Nephron progenitor cell (in vitro differentiated cells): ENCODE data around the gene ARID1B.

Experiments
- DNase-seq: peaks from one replicate; pipeline ENCODE4 v3.0.0; 2021
- H3K27ac Mint-ChIP-seq: 2 replicates; pipeline ENCODE4 v1.8.0; 2021; ENCODE audit warnings: mild to moderate bottlenecking, moderate library complexity, mixed read lengths
- H3K27me3 Mint-ChIP-seq: 2 replicates; pipeline ENCODE4 v1.8.0; 2021; ENCODE audit warnings: mild to moderate bottlenecking, low read depth, mixed read lengths; ENCODE audit not compliant: poor library complexity
- H3K36me3 Mint-ChIP-seq: 2 replicates; pipeline ENCODE4 v1.8.0; 2021; ENCODE audit warnings: low read depth, mixed read lengths
- H3K4me1 Mint-ChIP-seq: 2 replicates; pipeline ENCODE4 v1.8.0; 2021; ENCODE audit warnings: mixed read lengths
- H3K4me3 Mint-ChIP-seq: 2 replicates; pipeline ENCODE4 v1.8.0; 2021; ENCODE audit warnings: mild to moderate bottlenecking, moderate library complexity, mixed read lengths
- H3K9me3 Mint-ChIP-seq: 2 replicates; pipeline ENCODE4 v1.8.0; 2021; ENCODE audit warnings: mild to moderate bottlenecking, moderate library complexity, mixed read lengths
- TF ChIP-seq, protein P1 (sequence below): fragments of 200-600 bp; sonication (generic); IDR thresholded peaks from 2 replicates; pipeline ENCODE4 v1.5.0; 2021; ENCODE audit warnings: antibody characterized with exemption

The ARID1B gene

DNA sequence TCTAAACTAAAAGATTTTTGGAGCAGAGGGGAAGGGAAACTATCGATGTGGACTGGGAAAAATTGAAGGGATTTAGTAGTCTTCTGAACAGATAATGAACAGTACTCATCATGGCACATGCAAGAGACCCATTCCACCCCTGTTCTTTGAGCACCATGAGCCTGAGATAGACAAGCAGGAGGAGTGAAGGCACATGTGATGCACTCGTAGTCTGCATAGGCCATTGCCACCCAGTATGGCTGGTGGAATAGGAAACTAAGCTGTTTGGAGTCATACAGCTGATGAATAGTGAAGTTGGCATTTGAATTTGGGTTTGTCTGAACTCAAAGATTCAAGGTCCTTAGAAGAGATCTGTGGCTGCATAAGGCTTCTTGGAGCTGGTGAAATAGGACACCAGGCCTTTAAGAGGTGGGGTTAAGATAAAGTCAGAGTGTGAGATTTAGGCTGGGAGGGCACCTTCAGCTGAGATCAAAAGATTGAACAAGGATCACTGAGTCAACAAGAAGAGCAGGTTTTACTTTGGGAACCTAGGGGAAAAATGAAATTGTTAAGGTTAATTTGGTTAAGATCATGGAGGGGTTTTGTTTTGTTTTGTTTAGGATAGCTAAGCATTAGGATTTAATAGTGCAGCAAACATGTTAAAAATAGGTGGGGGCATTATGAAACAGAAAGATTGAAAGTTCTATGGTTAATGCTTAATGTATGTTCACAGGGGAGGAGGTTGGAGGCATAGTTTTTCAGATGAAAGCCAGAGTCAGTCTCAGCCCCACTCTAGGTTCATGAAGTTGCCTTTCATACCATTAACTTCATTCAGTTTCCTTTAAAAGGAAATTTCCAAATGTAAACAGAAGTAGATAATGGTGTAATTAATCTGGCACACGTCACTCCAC lies 148.8 kb downstream of the ARID1B start:
- H3K27me3 Mint-ChIP-seq = peaks cover 3% of the 10 kb centered on the region
- TF ChIP-seq, protein P1, sequence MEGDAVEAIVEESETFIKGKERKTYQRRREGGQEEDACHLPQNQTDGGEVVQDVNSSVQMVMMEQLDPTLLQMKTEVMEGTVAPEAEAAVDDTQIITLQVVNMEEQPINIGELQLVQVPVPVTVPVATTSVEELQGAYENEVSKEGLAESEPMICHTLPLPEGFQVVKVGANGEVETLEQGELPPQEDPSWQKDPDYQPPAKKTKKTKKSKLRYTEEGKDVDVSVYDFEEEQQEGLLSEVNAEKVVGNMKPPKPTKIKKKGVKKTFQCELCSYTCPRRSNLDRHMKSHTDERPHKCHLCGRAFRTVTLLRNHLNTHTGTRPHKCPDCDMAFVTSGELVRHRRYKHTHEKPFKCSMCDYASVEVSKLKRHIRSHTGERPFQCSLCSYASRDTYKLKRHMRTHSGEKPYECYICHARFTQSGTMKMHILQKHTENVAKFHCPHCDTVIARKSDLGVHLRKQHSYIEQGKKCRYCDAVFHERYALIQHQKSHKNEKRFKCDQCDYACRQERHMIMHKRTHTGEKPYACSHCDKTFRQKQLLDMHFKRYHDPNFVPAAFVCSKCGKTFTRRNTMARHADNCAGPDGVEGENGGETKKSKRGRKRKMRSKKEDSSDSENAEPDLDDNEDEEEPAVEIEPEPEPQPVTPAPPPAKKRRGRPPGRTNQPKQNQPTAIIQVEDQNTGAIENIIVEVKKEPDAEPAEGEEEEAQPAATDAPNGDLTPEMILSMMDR = no peak
- H3K36me3 Mint-ChIP-seq = peaks cover 41% of the 10 kb centered on the region
- no peak for DNase-seq
- peak overlapping the region; percentile 10 for H3K27ac Mint-ChIP-seq
- H3K4me1 Mint-ChIP-seq = peaks cover 38% of the 10 kb centered on the region
- H3K4me3 Mint-ChIP-seq = peak overlapping the region; percentile 2
- H3K9me3 Mint-ChIP-seq = peaks cover 5% of the 10 kb centered on the region

DNA sequence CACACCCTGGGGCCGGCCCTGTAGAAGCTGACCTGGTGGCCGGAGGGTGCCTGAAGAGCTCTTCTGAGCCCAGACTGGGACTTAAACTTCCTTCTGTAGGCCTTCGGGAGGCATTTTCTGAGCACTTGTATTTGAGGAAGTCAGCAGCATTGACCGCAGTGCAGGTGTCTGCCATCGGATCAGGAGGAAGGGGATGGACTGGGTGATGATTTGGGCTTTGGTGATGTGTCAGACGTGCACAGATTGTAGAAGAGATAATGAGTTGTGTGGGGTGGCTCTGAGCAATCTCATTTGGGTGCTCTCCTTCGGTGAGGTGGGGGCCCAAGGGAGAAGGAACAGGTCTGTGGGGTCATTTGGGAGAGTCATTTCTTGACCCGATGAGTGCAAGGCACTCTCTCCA lies 150.9 kb downstream of the ARID1B start:
- H3K27me3 Mint-ChIP-seq = peaks cover 6% of the 10 kb centered on the region
- no peak for DNase-seq
- peaks cover 30% of the 10 kb centered on the region for H3K36me3 Mint-ChIP-seq
- TF ChIP-seq, protein P1 = no peak
- H3K4me3 Mint-ChIP-seq = no peak overlapping the region
- H3K9me3 Mint-ChIP-seq = peaks cover 5% of the 10 kb centered on the region
- peaks cover 41% of the 10 kb centered on the region for H3K4me1 Mint-ChIP-seq
- no peak overlapping the region for H3K27ac Mint-ChIP-seq

DNA sequence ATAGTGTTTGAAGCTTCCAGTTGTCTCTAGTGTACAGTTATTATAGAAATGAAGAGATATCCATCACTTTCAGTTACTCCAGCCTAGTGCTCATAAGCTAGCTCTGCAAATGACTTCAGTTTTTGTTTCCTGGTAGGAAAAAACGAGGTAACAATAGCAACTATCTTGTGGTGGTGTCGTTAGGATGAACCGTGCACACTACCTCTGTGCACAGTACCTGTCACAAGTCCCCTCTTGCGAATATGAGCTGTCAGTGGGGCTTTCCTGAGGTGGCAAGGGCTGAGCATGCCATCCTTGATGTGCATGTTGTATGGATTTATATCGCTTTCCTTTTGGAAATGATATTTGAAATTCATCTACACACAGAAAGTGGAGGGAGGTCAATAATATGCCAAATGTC lies 151.8 kb downstream of the ARID1B start:
- H3K36me3 Mint-ChIP-seq = peaks cover 30% of the 10 kb centered on the region
- peaks cover 5% of the 10 kb centered on the region for H3K9me3 Mint-ChIP-seq

DNA sequence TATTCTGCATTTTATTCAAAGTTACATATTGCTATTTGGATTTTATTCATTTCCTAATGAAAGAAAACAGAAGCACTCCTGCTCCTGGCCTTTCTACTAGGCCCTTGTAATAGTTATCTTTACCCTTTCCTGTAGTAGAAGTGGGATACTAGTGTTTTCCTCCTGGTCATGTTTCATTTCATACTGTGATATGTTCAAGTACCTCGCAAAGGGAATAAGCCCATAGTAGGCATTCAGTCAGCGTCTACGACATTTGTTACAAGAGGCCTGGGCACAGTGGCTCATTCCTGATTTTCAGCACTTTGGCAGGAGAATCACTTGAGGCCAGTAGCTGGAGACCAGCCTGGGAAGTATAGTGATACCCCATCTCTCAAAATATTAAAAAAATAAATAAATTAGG lies 154.1 kb downstream of the ARID1B start:
- H3K27me3 Mint-ChIP-seq = peaks cover 6% of the 10 kb centered on the region
- H3K27ac Mint-ChIP-seq = no peak overlapping the region

More for the DNA sequence above, 151.8 kb downstream of the ARID1B start:
- peaks cover 49% of the 10 kb centered on the region for H3K4me1 Mint-ChIP-seq
- H3K4me3 Mint-ChIP-seq = no peak overlapping the region
- no peak overlapping the region for H3K27ac Mint-ChIP-seq
- DNase-seq = no peak
- TF ChIP-seq, protein P1 = no peak
- peaks cover 6% of the 10 kb centered on the region for H3K27me3 Mint-ChIP-seq

DNA sequence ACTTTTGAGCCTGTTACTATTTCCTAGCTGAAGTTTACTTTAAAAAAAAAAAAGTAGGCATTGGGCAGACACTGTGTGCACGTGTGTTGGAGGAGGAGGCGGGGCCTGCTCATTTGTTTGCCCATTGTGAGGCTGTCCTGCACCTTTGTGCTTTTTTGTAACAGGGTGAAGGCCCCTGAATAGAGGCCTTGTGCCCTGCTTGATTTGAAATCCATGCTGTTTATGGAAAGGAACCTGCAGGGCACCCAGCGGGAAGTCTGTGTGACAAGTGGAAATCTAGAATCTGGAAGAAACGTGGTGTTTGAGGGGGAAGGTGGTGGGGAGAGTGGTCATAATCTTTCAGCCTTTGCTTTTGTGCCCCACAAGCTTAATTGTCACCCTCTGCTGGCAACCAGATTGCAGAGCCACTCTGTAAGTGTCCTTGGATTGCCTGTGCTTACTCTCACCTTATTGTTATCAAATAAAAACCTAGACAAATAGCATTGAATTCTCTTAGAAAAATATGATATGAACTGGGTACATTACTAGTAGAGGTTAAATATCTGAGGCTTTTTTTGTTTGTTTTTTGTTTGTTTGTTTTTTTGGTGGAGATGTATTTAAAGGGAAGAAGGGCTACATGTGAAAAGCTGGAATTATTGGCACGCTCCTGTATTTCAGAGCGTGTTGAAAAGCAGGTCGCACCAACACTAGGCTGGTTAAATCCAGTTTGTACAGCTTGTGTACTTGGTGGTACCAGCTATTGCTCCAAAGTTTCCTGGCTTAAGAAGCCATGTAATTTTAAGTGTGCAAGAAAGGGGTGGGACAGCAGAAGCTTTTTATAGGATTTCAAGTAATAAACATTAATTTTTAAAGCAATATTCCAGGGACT lies 156.3 kb downstream of the ARID1B start:
- H3K27ac Mint-ChIP-seq = peak overlapping the region; percentile 3
- H3K9me3 Mint-ChIP-seq = peaks cover 5% of the 10 kb centered on the region
- peaks cover 3% of the 10 kb centered on the region for H3K27me3 Mint-ChIP-seq
- H3K36me3 Mint-ChIP-seq = peaks cover 31% of the 10 kb centered on the region
- DNase-seq = peak; percentile 16
- peaks cover 31% of the 10 kb centered on the region for H3K4me1 Mint-ChIP-seq
- H3K4me3 Mint-ChIP-seq = peak overlapping the region; percentile 31
- TF ChIP-seq, protein P1 = no peak

More for the DNA sequence above, 154.1 kb downstream of the ARID1B start:
- DNase-seq = no peak
- no peak overlapping the region for H3K4me3 Mint-ChIP-seq
- TF ChIP-seq, protein P1 = no peak
- peaks cover 34% of the 10 kb centered on the region for H3K4me1 Mint-ChIP-seq
- peaks cover 40% of the 10 kb centered on the region for H3K36me3 Mint-ChIP-seq
- H3K9me3 Mint-ChIP-seq = peaks cover 5% of the 10 kb centered on the region
